GM10266 (cell line): ENCODE results near the gene BMP3.

Experiments
- DNase-seq: peaks from one replicate; pipeline ENCODE4 v3.0.0; 2012; ENCODE audit errors: extremely low spot score
- TF ChIP-seq, protein P1 (sequence below): IDR thresholded peaks from 2 replicates; pipeline ENCODE4 v1.5.1; 2012; ENCODE audit warnings: mild to moderate bottlenecking, low read depth; ENCODE audit not compliant: control insufficient read depth, insufficient read depth; ENCODE audit errors: missing control alignments

The BMP3 gene

DNA sequence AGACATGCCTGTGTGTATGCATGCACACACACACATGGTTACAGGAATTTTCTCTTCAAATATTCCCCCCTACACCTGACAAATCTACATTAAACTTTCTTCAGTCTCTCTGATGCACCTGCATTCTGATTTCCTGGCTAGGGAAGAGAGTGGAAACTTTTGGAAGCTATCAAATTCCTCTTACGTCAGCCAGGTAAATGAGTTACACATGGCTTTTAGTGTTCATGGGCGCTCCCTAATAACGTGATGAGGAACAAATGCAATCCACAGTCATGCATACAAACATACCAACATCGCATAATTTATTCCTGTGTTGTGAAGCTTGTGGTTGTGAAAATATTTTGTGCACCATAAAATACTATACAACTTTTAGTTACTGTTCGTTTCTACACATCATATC, 34.9 kb downstream of the BMP3 start:
- TF ChIP-seq, protein P1, sequence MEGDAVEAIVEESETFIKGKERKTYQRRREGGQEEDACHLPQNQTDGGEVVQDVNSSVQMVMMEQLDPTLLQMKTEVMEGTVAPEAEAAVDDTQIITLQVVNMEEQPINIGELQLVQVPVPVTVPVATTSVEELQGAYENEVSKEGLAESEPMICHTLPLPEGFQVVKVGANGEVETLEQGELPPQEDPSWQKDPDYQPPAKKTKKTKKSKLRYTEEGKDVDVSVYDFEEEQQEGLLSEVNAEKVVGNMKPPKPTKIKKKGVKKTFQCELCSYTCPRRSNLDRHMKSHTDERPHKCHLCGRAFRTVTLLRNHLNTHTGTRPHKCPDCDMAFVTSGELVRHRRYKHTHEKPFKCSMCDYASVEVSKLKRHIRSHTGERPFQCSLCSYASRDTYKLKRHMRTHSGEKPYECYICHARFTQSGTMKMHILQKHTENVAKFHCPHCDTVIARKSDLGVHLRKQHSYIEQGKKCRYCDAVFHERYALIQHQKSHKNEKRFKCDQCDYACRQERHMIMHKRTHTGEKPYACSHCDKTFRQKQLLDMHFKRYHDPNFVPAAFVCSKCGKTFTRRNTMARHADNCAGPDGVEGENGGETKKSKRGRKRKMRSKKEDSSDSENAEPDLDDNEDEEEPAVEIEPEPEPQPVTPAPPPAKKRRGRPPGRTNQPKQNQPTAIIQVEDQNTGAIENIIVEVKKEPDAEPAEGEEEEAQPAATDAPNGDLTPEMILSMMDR, result no peak
- no peak for DNase-seq

DNA sequence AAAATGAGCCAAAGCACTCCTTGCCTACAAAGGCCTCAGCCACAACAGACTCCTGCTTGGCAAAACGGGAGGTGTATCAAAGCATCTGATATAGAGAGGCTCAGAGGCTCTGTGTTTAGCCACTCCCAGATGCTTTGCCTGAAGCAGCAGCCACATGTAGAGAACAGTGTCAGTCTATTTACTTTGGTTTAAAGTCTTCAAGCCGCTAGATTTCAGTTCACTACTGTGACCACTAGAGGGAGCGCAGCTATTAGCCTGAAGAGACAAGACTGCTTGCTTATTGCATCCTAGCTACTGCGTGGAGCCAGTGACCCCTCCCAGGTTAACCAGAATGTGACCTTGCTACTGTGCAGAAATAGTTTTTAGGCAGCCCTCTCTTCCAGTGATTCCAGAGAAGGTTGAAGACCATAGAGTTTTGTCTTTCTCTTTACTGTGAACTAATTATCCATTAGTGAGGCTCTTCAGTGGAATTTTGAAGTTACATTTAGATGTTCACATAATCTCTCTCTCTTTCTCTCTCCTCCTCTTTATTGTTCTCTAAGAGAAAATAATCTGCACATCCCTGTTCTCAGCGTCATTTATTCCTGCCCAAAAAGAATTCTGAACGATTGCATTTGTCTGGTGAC, 39.3 kb downstream of the BMP3 start:
- TF ChIP-seq, protein P1, result peak; percentile 85
- DNase-seq, result peak; percentile 39

DNA sequence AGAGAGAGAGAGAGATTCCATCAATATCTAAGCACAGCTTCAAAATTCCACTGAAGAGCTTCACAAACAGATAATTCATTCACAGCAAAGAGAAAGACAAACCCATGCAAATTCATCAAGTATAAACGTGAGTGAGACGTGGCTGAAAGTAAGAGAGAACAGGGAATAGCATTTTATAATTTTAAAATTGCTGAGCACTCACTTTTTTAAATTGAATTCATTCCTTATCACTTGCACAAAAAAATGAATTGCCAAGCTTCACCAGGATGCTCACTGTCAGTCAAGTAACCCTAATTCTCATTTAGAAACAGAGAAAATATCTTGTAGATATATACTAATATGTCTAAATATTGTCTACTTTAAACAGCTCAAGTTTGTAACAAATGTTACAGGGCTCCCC, 40.5 kb downstream of the BMP3 start:
- no peak for DNase-seq
- TF ChIP-seq, protein P1, result no peak

DNA sequence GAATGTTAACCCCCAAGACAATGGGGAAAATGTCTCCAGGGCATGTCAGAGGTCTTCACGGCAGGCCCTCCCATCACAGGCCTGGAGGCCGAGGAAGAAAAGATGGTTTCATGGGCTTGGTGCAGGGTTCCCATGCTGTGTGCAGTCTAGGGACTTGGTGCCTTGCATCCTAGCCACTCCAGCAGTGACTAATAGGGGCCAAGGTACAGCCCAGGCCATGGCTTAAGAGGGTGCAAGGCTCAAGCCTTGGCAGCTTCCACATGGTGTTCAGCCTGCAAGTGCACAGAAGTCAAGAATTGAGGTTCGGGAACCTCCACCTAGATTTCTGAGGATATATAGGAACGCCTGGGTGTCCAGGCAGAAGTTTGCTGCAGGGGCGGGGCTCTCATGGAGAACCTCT, 50.6 kb downstream of the BMP3 start:
- TF ChIP-seq, protein P1, result no peak
- no peak for DNase-seq

DNA sequence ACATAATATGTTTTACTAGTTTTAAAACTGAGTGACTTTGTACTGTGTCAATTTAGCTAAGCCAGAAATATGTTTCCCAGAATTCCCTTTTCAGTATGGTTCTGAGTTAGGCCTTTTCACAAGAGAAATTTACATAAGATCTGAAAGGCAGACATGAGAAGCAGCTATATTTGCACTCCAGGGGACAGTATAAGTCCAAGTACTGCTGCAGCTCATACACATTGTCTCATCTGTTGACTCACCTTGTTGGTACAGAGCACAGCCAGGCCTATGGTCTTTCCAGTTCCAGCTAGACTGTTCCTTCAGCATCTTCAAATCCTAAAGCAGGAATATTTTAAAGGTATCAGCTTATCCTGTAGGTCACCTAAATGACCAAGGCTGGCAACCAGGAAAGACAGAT, 53.5 kb downstream of the BMP3 start:
- TF ChIP-seq, protein P1, result no peak
- DNase-seq, result no peak

DNA sequence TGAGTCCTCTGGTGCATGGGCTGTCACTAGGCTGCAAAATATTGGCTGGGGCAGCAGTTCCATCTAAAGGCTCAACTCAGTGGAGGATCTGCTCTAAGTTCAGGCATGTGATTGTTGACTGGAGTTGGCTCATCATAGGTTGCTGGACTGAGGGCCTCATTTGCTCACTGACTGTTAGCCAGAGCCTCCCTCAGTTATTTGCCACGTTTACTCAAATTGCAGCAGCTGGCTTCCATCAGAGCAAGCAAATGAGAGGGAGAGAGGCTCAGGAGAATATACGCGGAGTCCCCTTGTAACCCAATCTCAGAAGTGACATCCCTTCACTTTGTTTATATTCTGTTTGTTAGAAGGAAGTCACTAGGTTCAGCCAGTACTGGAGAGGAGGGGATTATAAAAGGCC, 54.1 kb downstream of the BMP3 start:
- TF ChIP-seq, protein P1, result no peak
- DNase-seq, result no peak

DNA sequence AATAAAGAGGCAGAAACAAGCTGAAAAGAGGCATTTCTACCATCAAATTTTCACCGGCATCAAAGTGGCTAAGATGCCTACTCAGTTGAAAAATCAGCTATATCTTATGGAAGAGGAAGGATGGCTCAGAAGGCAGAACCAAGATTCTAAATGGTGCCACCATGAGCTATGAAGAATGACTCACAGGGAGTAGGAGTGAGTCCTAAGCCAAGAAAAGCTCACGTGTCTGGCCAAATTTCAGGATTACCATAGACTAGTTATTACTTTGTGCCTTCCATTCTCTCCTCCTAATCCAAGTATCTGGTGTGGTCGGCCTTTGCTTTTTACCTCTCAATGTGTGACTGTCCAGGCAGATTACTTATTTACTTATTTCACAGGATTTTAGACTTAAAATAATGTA, 54.8 kb downstream of the BMP3 start:
- TF ChIP-seq, protein P1, result no peak
- no peak for DNase-seq
